Hepatocyte (in vitro differentiated cells): ENCODE results near the gene CTCFL. TPM values are rescaled to one million over a fixed set of nuclear protein-coding genes. Genes with fewer than 3 reads are reported as not detected.

Experiments used
- DNase-seq: peaks from one replicate; pipeline ENCODE4 v3.0.0-alpha.2; 2016; ENCODE audit warnings: low spot score
- H2AFZ ChIP-seq: fragments of 200-600 bp; sonication (generic); 2 replicates; pipeline ENCODE4 v1.6.0; 2016; ENCODE audit warnings: antibody characterized with exemption, mild to moderate bottlenecking
- H3K27ac ChIP-seq: fragments of 200-600 bp; sonication (generic); 2 replicates; pipeline ENCODE4 v1.5.1; 2016; ENCODE audit warnings: mild to moderate bottlenecking
- H3K27me3 ChIP-seq: fragments of 200-600 bp; sonication (generic); 2 replicates; pipeline ENCODE4 v1.6.1; 2016
- H3K36me3 ChIP-seq: fragments of 200-600 bp; sonication (generic); replicated peaks from 2 replicates; pipeline ENCODE4 v1.5.1; 2016; ENCODE audit warnings: low read depth; ENCODE audit not compliant: insufficient read depth
- H3K4me1 ChIP-seq: fragments of 200-600 bp; sonication (generic); 2 replicates; pipeline ENCODE4 v1.5.1; 2016; ENCODE audit warnings: mild to moderate bottlenecking, moderate library complexity; ENCODE audit not compliant: insufficient read depth
- H3K4me2 ChIP-seq: fragments of 200-600 bp; sonication (generic); 2 replicates; pipeline ENCODE4 v1.6.0; 2016
- H3K4me3 ChIP-seq: fragments of 200-600 bp; sonication (generic); 2 replicates; pipeline ENCODE4 v1.5.1; 2016; ENCODE audit warnings: mild to moderate bottlenecking
- H3K79me2 ChIP-seq: fragments of 200-600 bp; sonication (generic); 2 replicates; pipeline ENCODE4 v1.6.0; 2017; ENCODE audit warnings: mild to moderate bottlenecking
- H3K9me2 ChIP-seq: fragments of 200-600 bp; sonication (generic); replicated peaks from 2 replicates; pipeline ENCODE4 v1.6.0; 2017; ENCODE audit warnings: mild to moderate bottlenecking; ENCODE audit not compliant: insufficient read depth
- H3K9me3 ChIP-seq: fragments of 200-600 bp; sonication (generic); 2 replicates; pipeline ENCODE4 v1.5.1; 2016; ENCODE audit warnings: low read depth, mild to moderate bottlenecking
- H4K20me1 ChIP-seq: fragments of 200-600 bp; sonication (generic); 2 replicates; pipeline ENCODE4 v1.6.0; 2016; ENCODE audit warnings: mild to moderate bottlenecking; ENCODE audit not compliant: insufficient read depth, poor library complexity, severe bottlenecking
- EZH2 ChIP-seq: fragments of 200-600 bp; sonication (generic); IDR thresholded peaks from 2 replicates; pipeline ENCODE4 v1.6.1; 2016; ENCODE audit warnings: antibody characterized with exemption, mild to moderate bottlenecking, borderline replicate concordance
- EZH2phosphoT487 ChIP-seq: fragments of 200-600 bp; sonication (generic); IDR thresholded peaks from one replicate; pipeline ENCODE4 v1.6.1; 2018; ENCODE audit warnings: antibody characterized with exemption, mild to moderate bottlenecking, low read depth, moderate library complexity; ENCODE audit not compliant: unreplicated experiment, severe bottlenecking
- WGBS: methylation state at CpG from one replicate; pipeline ENCODE4 v1.1.6; 2016; ENCODE audit warnings: low lambda C conversion rate; ENCODE audit errors: missing lambda C conversion rate; 5-methylcytosine and 5-hydroxymethylcytosine counted together
- polyA plus RNA-seq: library from polyadenylated mRNA; unstranded; fragments of >200 nt; fragmentation: Nextera tagmentation; extraction: Ambion mirVana; gene quantifications from 2 replicates; pipeline ENCODE4 v1.2.1, GENCODE V29; 2016
- total RNA-seq: library from RNA; depleted of rRNA; stranded (reverse); fragments of >200 nt; gene quantifications from 2 replicates; pipeline ENCODE4 v1.2.3, GENCODE V29; 2014
- TF ChIP-seq, protein P1 (sequence below): fragments of 200-600 bp; sonication (generic); IDR thresholded peaks from 2 replicates; pipeline ENCODE4 v1.5.1; 2016; ENCODE audit warnings: antibody characterized with exemption, mild to moderate bottlenecking; ENCODE audit not compliant: poor library complexity

CTCFL gene, protein sequence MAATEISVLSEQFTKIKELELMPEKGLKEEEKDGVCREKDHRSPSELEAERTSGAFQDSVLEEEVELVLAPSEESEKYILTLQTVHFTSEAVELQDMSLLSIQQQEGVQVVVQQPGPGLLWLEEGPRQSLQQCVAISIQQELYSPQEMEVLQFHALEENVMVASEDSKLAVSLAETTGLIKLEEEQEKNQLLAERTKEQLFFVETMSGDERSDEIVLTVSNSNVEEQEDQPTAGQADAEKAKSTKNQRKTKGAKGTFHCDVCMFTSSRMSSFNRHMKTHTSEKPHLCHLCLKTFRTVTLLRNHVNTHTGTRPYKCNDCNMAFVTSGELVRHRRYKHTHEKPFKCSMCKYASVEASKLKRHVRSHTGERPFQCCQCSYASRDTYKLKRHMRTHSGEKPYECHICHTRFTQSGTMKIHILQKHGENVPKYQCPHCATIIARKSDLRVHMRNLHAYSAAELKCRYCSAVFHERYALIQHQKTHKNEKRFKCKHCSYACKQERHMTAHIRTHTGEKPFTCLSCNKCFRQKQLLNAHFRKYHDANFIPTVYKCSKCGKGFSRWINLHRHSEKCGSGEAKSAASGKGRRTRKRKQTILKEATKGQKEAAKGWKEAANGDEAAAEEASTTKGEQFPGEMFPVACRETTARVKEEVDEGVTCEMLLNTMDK
- total RNA-seq (0.12 TPM in 1 of 2 replicates, not detected in the other), polyA plus RNA-seq (not detected in 2 replicates)

GRCh38 chr20:57524511-57525176 lies at the start of gene CTCFL:
Gene CTCFL, minus strand, starts transcription at chr20:57525140. Its CDS starts 935 bp downstream, at chr20:57524205.
- Histone ChIP-seq H4K20me1 (no peaks in the 10 kb centered on the region), H3K9me2 (no peaks in the 10 kb centered on the region), H3K27ac (no peak within 1 kb of the TSS), H3K4me2 (no peak within 1 kb of the TSS), H3K27me3 (no peaks in the 10 kb centered on the region), H3K79me2 (no peaks in the 10 kb centered on the region), H3K9me3 (no peaks in the 10 kb centered on the region), H3K4me1 (peaks cover 6% of the 10 kb centered on the region), H3K4me3 (no peak within 1 kb of the TSS), H2AFZ (no peak within 1 kb of the TSS), H3K36me3 (no peaks in the 10 kb centered on the region)
- DNase-seq: no peak
- WGBS: 98% methylated on average over 37 of the region's 43 CpGs
- no peak for TF ChIP-seq EZH2
- TF ChIP-seq EZH2phosphoT487: no peak
- TF ChIP-seq, protein P1, sequence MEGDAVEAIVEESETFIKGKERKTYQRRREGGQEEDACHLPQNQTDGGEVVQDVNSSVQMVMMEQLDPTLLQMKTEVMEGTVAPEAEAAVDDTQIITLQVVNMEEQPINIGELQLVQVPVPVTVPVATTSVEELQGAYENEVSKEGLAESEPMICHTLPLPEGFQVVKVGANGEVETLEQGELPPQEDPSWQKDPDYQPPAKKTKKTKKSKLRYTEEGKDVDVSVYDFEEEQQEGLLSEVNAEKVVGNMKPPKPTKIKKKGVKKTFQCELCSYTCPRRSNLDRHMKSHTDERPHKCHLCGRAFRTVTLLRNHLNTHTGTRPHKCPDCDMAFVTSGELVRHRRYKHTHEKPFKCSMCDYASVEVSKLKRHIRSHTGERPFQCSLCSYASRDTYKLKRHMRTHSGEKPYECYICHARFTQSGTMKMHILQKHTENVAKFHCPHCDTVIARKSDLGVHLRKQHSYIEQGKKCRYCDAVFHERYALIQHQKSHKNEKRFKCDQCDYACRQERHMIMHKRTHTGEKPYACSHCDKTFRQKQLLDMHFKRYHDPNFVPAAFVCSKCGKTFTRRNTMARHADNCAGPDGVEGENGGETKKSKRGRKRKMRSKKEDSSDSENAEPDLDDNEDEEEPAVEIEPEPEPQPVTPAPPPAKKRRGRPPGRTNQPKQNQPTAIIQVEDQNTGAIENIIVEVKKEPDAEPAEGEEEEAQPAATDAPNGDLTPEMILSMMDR: no peak

DNA sequence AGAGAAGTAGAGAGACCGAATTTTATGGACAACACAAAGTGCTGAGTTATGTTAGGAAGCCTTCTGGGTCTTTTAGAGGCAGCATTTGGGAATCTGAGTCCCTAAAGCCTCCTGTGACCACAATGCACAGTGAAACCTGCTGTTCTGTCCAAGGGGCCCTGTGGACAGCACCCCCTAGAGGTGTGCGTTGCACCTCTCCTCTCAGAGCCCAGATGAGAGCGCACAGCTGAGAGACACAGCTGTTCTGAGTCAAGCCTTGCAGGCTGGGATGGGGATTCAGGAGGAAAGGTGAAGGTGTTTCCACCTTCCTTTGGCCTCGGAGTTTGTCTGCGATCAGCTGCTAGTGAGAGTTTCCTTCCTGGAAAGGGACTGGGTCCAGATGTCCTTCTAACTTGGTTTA lies 49.0 kb upstream of the CTCFL start:
- no peaks in the 10 kb centered on the region for H4K20me1 ChIP-seq
- H2AFZ ChIP-seq: no peak overlapping the region
- H3K9me2 ChIP-seq: no peaks in the 10 kb centered on the region
- no peaks in the 10 kb centered on the region for H3K79me2 ChIP-seq
- no peaks in the 10 kb centered on the region for H3K9me3 ChIP-seq
- no peak overlapping the region for H3K4me3 ChIP-seq
- H3K36me3 ChIP-seq: no peaks in the 10 kb centered on the region
- WGBS: 78% methylated on average over 5 of the region's 5 CpGs
- no peak overlapping the region for H3K27ac ChIP-seq
- TF ChIP-seq, protein P1: peak; percentile 24
- TF ChIP-seq EZH2 (no peak), EZH2phosphoT487 (no peak)
- H3K4me1 ChIP-seq: peaks cover 8% of the 10 kb centered on the region
- DNase-seq: no peak
- no peak overlapping the region for H3K4me2 ChIP-seq
- peaks cover 11% of the 10 kb centered on the region for H3K27me3 ChIP-seq

DNA sequence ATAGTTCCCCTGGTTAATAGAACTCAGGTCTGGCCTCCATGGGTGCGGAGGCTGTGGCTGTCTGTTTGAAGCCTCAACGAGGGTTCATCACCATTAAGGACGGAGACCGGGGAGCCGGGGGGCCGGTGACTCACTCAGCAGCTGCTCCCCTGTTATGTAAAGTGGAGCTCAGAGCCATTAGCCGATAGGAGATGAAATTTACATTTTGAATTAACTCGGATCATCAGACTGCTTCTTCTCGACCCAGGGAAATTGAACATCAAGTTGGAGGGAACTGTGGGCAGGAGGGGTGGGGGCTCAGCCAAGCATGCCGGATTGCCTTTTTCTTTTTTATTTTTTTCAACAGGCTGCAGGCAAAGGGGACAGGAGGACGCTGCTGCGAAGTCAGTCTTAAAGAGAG lies 48.3 kb upstream of the CTCFL start:
- Histone ChIP-seq H3K4me3 (no peak overlapping the region), H3K4me2 (no peak overlapping the region)

More for the DNA sequence above, 48.3 kb upstream of the CTCFL start:
- 60% methylated on average over 12 of the region's 12 CpGs for WGBS
- Histone ChIP-seq H4K20me1 (no peaks in the 10 kb centered on the region), H3K79me2 (no peaks in the 10 kb centered on the region), H3K27me3 (peaks cover 11% of the 10 kb centered on the region), H3K36me3 (no peaks in the 10 kb centered on the region), H3K27ac (no peak overlapping the region), H3K9me2 (no peaks in the 10 kb centered on the region), H3K9me3 (no peaks in the 10 kb centered on the region), H2AFZ (no peak overlapping the region), H3K4me1 (peaks cover 8% of the 10 kb centered on the region)
- DNase-seq: no peak
- TF ChIP-seq, protein P1: no peak
- TF ChIP-seq EZH2phosphoT487: no peak
- no peak for TF ChIP-seq EZH2
